Hepatocyte (in vitro differentiated cells): ENCODE results near the gene PDHX.

Source experiments
- EZH2 ChIP-seq: fragments of 200-600 bp; sonication (generic); IDR thresholded peaks from 2 replicates; pipeline ENCODE4 v1.6.1; 2016; ENCODE audit warnings: antibody characterized with exemption, mild to moderate bottlenecking, borderline replicate concordance
- EZH2phosphoT487 ChIP-seq: fragments of 200-600 bp; sonication (generic); IDR thresholded peaks from one replicate; pipeline ENCODE4 v1.6.1; 2018; ENCODE audit warnings: antibody characterized with exemption, mild to moderate bottlenecking, low read depth, moderate library complexity; ENCODE audit not compliant: unreplicated experiment, severe bottlenecking
- TF ChIP-seq, protein P1 (sequence below): fragments of 200-600 bp; sonication (generic); IDR thresholded peaks from 2 replicates; pipeline ENCODE4 v1.5.1; 2016; ENCODE audit warnings: antibody characterized with exemption, mild to moderate bottlenecking; ENCODE audit not compliant: poor library complexity

DNA sequence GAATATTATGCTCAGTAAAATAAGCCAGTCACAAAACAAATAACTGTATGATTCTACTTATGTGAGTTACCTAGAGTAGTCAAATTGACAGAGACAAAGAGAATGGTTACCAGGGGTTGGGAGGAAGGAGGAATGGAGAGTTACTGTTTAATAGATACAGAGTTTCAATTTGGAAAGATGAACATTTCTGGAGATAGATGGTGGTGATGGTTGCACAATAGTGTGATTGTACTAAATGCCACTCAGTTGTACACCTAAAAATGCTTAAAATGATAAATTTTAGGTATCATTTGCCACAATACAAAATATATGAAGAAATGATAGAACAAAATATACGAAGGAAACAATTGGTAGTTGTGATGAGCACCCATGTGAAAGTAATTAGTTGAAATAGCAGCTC lies 43.4 kb downstream of the PDHX start:
- TF ChIP-seq, protein P1, sequence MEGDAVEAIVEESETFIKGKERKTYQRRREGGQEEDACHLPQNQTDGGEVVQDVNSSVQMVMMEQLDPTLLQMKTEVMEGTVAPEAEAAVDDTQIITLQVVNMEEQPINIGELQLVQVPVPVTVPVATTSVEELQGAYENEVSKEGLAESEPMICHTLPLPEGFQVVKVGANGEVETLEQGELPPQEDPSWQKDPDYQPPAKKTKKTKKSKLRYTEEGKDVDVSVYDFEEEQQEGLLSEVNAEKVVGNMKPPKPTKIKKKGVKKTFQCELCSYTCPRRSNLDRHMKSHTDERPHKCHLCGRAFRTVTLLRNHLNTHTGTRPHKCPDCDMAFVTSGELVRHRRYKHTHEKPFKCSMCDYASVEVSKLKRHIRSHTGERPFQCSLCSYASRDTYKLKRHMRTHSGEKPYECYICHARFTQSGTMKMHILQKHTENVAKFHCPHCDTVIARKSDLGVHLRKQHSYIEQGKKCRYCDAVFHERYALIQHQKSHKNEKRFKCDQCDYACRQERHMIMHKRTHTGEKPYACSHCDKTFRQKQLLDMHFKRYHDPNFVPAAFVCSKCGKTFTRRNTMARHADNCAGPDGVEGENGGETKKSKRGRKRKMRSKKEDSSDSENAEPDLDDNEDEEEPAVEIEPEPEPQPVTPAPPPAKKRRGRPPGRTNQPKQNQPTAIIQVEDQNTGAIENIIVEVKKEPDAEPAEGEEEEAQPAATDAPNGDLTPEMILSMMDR, result no peak
- TF ChIP-seq EZH2 (no peak), EZH2phosphoT487 (no peak)
